ENCODE measurements around the gene ATP6V0D1.

- TF ChIP-seq ZNF331 (CRISPR knock-in tag; IDR thresholded peaks at IDR 0.05; ENCODE audit: low read depth) (no peak), CTCF (conservative IDR thresholded peaks at IDR 0.05; ENCODE audit: low read depth in 2 of 2) (no peak), EZH2phosphoT487 (IDR thresholded peaks at IDR 0.05; ENCODE audit: unreplicated experiment) (no peak), EZH2 (IDR thresholded peaks at IDR 0.05; ENCODE audit: low read depth, unreplicated experiment) (no peak), STAT1 (IDR thresholded peaks at IDR 0.05; ENCODE audit: unreplicated experiment) (no peak), JUNB (IDR thresholded peaks at IDR 0.05; ENCODE audit: unreplicated experiment) (no peak), CREB1 (CRISPR knock-in tag; IDR thresholded peaks at IDR 0.05; ENCODE audit: low read depth) (no peak), POLR2AphosphoS5 (IDR thresholded peaks at IDR 0.05; ENCODE audit: low read depth) (no peak), REST (IDR thresholded peaks at IDR 0.05; ENCODE audit: unreplicated experiment) (no peak), NANOG (IDR thresholded peaks at IDR 0.05; ENCODE audit: borderline replicate concordance) (no peak), ETS1 (IDR thresholded peaks at IDR 0.05) (no peak), ZNF114 (CRISPR knock-in tag; IDR thresholded peaks at IDR 0.05) (no peak)
These were observed 92.8 kb downstream of the ATP6V0D1 start for GRCh38 chr16:67388191-67388590.
